NCI-H1930 (cell line): Measurements from ENCODE around the gene MTA1.
A peak's percentile ranks its signal among the peaks of the same experiment; 100 is the strongest.

ENCODE experiments used
- DNase-seq, 2 experiments: peaks; one replicate each; lab custom pipeline; 2025; lab: John Stamatoyannopoulos, UW

The MTA1 gene

DNA sequence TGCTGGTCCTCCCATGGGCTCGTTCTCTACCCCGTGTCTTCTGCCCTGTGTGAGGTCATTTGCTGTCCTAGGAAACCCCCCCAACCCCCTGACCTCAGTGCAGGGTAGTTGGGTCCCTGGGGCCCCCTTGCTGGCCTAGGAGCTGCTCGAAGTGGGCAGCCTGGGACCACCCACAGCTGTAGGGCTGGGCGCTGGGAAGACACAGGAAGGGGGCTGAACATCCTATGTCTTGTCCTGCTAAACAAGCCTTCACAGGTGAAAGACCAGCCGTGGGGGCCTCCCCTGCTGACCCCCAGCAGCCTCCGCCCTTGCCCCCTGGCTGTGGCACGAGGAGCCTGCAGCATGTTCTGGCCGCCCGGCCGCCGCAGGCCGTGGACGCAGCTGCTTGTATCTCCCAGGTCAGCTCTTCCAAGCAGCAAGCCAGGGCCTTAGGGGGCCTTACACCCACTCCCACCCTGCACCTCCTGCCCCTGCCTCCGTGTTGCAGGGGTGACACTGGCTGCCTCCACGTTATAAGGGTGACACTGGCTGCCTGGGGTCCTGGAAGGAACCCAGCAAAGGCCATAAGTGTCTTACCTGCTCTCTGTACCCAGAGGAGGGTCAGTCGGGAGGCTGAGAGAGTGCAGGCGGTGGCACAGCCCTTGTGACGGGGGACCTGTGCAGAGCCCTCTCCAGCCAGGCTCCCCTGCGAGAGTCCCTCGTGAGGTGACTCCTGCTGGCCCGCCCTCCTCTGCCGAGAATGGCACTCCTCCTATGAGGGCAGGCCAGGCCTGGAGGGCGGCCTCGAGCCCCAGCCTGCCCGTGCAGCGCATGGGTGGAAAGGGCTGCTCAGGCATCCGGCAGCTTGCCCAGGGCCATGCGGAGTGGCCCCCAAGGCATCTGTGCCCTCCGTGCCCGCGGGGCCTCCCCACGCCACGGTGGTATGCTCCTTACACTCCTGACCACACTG, 32.8 kb upstream of the MTA1 start:
- no peak for DNase-seq

DNA sequence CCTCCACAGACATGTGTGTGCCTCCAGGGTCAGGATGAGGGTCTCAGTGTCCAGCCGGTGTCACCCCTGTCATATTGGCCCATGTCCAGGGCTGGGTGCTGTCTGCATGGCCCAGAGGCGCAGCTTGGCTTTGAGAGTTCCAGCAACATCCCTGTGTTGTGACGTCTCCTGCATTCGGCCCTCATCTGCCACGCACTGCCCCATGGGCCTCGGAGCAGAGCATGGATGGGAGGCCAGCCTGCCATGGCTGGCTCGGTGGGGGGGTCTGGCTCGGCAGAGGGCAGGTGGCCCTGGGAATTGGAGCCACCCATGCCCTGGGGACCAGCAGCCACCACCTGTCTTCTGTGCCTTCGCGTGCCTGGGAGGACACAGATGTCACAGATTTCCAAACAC, 32.1 kb upstream of the MTA1 start:
- no peak for DNase-seq

DNA sequence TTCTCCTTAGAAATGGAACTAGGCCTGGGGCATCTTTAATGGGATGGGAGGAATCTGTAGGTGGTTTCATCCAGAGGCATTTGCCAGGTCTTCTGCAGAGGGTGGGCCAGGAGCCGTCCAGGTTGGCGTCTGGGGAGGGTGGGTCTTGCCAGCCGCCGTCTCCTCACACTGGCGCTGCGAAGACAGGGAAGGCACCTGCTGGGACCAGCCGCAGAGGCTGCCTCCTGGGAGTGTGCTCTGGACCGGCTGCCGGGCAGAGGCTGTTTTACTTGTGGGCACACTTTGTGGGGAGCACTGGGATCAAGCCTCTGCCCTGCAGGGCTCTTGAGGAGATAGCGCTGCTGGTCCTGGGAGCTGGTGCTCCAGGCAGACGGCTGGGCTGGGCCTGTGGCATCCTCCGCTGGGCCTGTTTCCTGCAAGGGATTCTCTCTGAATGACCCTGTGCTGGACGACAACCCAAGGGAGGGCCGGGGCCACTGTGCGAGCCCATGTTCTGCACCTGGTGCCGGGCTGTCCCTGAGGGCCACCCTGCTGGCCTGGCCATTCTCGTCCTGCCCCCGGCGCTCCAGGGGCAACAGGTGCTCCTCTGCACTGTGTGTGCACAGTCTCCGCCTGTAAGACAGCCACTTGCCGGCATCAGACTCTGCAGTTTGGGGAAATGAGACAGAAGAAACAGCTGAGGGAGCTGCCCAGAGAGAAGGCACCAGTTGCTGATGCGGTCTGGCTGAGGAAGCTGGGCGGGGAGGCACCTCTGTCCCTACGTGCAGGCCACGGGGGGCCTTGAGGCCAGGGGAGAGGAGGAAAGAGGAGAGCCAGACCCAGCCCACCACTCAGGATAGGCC, 31.3 kb upstream of the MTA1 start:
- DNase-seq = no peak

DNA sequence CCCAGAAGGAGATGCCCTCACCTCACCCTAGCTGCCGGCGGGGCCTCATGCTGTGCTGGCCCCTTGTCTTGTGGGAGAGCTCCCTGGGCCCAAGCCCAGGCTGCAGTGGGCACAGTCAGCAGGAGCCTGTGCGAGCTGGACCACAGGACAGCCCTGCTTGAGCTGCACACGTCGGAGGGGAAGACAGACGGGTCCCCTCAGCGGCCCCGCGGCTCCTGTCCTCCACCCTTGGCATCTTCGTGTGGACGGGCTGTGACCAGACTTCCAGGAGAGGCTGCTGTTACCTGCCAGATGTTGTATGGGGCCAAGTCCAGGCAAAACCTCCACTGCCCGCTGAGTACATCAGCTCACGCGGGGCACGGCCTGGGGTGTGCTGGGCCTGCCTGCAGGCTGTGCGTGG, 30.7 kb upstream of the MTA1 start:
- no peak for DNase-seq

DNA sequence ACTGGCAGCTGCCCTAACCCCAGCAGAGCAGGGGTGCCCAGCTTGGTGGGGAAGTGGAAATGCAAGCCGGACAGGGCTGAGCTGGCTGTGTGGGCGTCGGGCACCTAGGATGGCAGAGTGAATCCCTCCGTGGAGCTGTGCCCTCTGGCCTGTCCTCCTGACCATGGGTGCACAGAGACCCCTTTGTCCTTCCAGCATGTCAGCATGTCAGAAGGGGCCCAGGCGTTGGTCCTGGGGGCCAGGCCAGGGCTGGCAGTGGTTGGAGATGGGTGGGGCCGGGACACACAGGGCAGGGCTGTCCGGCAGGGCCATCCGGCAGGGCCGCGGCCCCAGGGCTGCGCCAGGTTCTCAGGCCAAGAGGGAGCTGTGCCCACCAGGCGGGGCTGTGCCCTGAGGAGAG, 30.1 kb upstream of the MTA1 start:
- no peak for DNase-seq

DNA sequence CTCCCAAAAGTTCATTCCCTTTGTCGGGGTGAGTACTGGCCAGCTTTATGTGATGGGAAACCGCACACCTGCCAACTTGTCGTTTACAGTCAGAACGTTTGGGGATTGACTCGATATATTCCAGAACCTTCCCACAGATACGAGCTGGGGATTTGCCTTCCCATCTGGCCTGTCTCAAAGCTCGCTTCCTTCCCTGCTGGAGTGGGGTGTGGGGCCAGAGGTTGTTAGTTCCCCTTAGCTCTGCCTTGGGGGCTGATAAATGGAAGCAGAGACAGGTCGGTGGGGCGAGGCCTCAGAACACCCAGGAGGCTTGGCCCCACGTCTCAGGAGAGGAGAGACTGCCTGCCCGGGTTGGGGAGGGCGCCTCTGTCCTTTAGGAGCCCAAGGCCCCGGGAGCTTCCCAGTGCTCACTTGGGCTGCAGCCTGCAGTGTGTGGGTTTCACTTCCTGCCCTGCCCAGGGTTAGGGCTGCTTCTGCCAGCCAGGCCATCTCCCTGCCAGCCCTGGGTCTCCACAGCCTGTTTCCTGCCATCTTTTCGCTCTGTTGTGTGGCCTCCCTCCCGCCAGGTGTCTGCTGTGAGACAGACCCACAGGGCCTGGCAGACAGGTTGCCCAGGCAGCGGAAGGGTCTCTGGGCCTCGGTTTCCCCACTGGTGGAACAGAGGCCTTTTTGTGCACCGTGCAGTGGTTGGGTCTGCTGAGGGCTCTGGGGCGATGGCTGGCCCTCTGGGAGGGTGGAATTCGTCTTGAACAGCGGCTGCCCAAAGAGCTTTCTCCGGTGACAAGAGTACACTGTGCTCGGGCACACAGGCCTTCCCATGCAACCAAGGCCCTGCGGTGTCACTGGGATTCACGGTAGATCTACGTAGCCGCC, 29.4 kb upstream of the MTA1 start:
- no peak for DNase-seq

DNA sequence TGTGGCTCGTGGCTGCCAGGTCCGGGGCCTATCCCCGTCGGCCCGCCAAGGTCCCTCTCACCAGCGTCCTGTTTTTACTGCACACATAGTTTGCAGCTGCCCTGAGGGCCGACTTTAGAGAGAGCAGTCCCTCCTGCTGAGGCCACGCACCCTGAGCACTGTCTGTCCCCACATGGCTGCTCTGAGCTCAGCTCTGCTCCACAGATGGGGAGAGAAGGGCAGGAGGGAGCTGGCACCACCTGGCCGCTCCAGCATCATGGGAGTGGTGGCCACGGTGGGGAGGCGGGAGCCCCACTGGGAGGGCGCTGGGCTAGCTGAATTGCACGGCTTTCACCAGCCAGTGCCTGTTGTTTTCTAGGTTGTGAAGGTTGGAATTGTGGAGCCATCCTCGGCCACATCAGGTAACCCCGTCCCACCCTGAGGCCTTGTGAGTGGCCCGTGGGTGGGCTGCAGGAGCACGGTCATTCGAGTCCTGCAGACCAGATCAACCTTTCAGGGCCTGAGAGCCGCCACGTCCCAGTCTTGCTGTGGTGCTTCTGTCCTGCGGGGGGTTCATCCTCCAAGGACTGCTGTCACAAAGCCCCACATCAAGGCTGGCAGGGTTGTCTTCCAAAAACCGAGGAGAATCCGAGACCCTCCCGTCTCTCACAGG, 28.7 kb upstream of the MTA1 start:
- DNase-seq = no peak

DNA sequence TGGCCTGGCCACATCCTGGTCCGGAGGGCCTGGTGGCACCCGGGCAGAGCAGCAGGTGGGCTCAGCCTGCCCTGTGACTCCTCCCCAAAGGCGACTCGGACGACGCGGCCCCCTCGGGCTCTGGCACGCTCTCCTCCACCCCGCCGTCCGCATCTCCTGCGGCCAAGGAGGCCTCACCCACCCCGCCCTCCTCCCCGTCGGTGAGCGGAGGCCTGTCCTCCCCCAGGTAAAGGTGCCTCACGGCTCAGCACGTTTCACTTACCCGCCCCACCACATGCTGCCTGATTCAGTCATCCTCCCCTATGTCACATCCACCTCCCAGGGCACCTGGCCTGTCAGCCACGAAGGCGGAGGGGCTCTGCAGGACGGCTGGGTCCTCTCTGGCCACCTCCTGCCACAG, 28.1 kb upstream of the MTA1 start:
- DNase-seq = no peak

DNA sequence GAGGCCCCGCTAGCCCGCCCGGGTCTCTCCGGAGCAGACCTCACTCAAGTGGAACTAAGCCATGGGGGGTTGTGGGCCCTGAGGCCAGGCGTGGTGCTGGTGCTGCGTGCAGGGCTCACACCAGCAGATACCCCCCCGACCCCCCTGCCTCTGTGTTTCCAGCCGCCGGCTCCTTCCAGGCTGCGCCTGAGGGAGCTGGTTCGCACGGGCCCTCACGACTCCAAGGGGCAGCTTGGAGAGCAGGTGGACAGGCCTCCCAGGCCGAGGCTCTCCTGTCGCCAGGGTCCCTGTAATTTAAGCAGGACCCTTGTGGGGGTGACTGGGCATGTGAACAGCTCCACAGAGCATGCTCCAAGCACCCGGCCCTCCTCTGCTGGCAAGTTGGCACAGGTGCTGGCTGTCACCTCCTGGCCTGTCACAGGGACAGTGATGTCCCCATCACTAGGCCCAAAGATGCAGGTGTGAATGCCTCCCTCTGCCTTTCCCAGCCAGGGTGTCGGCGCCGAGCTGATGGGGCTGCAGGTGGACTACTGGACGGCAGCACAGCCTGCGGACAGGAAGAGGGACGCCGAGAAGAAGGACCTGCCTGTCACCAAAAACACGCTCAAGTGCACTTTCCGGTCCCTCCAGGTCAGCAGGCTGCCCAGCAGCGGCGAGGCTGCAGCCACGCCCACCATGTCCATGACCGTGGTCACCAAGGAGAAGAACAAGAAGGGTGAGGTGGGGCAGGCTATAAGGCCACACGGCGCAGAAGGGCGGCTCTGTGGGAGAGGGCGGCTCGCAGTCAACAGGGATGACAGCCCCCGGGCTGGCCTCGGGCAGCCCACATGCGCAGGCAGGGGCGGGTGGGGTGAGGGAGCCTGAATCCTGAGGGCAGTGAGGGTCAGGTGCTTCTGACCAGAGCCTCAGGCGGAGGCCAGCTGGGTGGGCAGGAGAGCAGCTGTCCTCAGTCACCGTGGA, 27.2 kb upstream of the MTA1 start:
- no peak for DNase-seq

DNA sequence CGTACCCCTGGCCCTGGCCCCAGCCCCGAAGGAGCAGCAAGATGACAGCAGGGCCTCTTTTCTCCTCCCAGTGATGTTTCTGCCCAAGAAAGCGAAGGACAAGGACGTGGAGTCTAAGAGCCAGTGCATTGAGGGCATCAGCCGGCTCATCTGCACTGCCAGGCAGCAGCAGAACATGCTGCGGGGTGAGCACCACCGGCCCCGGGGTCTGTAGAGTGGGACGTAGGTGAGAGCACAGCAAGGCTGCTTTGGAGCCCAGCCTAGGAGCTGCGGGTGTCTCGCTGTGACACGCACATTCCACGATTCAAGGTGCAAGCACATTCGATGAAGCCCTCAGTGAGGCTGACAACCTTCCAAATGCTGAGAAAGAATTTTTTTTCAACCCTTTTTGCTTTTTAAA, 26.5 kb upstream of the MTA1 start:
- no peak for DNase-seq

DNA sequence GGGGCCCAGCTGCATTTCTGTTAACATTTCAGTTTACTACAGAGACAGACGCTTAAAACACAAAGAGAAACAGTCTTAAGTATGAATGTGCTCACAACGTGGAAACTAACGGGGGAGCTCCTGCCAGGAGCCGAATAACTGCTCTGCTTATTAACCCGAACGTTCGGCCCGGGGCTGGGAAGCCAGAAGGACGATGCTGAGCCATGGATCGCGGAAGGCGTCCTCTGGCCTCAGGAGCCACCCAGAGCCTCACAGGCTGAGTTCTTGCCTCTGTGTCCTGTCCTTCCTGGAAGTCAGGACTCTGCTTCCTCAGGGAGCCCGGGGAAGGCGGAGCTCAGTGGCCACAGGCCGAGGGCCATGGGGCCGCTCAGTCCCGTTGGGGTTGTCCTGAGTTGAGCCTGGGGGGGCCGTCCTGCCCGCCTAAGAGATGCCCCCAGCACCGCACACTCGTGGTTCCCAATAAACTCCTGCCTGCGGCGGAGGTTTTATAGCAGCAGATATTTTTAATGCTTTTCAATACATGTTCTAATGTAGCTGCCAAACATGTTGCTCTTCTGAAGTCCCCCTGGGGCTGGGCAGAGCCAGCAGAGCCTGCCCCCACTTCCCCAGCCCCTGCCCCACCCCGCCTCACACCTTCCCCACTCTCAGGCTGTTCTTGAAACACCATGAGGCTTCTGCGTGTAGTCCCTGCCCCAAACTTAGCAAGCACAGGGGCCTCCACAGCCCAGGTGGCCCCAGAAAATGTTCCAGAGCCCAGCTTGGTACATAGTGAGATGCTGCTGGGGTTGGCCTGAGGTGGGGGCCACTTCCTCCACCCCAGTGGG, 24.7 kb upstream of the MTA1 start:
- DNase-seq = no peak

DNA sequence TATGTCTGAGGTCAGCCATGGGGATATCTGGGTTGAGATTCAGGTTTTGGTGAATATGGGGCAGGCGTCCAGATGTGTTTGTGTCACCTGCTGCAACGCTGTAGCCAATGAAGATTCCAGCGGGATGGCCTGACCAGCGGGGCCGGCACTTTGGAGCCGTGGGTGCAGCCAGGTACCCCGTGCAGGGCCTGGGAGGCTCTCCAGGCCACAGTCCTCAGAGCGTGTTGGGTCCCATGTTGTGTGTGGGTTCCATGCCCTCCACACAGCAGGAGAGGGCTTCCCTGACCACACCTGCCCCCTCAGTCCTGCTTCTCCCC, 24.1 kb upstream of the MTA1 start:
- DNase-seq = no peak

DNA sequence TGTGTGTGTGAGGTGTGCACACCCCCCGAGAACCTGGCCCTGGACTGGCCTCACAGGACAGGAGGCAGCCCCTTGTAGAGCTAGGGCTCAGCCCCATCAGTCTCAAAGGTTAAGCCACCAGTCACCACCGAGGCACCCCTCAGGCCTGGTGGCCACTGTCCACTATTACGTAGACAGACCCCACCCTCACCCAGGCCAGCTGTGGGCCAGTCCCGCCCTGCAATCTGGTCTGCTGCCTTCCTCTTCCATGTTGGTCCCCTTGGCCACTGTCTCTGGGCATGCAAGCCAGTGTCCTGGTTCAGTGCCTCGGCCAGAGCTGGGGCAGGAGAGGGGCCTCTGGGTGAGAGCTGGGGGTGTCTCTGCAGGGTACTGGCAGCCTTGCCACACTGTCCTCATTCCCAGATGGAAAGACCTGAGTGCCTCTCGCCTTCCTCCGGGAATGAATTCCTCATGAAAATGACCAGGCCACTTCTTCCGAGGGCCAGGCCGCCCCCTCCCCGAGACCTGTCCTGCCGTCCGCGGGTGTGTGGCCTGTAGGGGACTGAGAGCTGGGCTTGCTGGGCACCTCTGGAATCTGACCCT, 22.2 kb upstream of the MTA1 start:
- no peak for DNase-seq

DNA sequence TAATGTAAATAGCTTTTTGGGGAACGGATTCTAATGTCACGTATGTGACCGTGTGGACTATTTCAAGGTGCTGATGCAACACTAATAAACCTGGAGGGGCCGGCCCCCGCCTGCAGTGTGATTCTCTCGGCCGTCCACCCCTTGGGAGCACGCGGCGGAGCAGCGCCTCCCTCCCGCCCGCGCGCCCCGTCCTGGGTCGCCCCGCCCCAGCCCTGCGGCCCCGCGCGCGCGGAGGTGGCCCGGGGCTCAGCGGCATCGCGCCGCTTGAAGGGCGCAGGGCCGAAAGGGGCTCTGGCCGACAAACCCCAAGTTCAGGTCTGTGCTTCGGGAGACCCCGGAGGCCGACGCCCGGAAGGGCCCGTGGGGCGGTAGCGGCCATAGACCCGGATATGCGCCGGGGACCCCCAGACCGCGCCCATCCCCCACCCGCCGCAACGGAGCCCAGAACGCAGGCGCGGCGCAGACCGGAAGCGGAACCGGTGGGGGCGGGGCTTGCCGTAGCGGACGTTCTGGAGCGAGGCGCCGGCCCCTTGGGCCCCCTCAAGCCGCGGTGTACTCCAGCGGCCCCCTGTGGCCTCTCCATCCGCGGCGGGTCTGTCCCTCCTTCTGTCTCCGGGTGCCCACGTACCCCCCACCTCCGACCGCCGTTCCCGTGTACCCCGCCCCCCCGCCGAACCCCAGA, 21.4 kb upstream of the MTA1 start, which contains the start of gene TEX22:
Gene TEX22, plus strand, starts transcription at position 495 of the 682 bp plus-strand sequence. CDS start 803 bp downstream, outside the sequence.
- peak; percentile 67 to 88 for DNase-seq

DNA sequence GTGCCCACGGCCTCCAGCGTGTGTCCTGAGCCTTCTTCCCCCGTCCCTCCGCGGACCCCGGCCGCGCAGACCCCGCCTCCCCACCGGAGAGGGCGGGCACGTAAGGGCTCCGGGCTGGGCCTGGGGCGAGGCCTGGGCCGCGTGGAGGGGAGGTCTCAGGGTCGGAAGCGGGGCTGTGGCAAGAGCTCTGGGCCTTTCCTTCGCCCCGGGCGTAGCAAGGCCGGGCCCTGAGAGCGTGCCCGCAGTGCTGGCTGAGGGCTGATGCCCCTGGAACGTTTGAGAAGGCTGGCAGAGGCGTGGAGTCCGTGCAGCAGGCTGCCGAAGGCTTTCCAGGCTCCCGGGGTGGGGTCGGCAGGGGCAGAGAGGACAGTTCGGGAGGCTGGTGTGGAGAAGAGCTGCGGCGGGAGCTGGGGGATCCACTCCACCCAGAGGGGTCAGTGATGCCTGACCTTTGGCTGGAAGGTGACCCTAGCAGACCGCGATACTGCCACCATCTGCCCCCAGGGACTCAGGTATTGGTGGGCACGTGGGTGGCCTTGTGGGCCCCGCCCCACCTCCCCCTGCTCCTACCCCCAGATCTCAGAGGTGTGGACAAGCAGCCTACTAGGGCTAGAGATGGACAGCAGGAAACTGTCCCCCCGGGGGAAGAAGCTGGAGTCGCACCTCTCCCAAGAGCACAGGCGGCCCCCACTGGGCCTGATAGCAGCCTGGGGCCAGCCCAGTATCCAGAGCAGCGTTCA, 20.7 kb upstream of the MTA1 start:
- DNase-seq = no peak

DNA sequence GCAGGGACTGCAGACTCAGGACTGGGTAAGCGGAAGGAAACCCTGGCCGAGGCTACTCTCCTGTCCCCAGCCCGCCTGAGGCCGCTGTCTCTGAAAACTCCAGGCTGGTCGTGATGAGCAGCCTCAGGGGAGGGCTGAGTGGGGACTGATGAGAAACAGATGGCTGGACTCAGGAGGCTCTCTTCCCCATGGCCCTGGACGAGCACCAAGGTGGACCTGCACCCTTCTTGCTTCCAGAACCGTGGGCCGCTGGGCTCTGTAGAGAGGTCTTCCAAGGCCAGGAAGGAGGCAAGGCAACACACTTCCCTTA, 20.2 kb upstream of the MTA1 start:
- no peak for DNase-seq

DNA sequence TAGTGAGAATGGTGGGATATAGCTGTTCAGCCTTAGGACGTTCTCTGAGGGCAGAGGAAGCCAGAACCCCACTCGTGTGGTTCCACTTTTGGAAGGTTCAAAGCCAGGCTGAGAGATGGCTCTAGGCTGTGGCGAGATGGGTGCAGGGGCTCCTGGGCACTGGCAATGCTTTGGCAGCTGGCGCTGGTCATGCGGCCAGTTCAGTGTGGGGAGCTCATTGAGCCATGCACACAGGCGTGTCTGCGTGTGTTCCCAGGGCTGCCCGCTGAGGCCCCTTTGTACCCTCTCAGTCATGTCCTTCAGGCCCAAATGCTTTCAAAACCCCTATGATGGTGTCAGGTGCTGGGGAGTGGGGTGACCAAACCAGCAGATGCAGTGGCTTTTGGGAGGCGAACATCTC, 19.6 kb upstream of the MTA1 start:
- DNase-seq = no peak

DNA sequence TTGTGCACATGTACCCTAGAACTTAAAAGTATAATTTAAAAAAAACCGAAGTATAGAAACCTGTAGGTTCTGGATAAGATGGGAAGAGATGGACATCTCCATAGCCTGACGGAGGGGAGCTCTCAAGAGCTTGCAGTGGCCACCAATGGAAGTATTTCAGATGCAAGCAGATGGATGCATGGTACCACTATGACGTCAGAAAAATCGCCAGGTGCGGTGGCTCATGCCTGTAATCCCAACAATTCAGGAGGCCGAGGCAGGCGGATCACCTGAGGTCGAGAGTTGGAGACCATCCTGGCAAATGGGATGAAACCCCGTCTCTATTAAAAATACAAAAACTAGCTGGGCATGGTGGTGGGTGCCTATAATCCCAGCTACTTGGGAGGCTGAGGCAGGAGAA, 17.9 kb upstream of the MTA1 start:
- DNase-seq = no peak
